A673 (cell line): Measurements from ENCODE around the gene YRDC. TPM values are rescaled to one million over a fixed set of nuclear protein-coding genes. Genes with fewer than 3 reads are reported as not detected.

Source experiments
- BruUV-seq: library from RNA; stranded (reverse); fragments of 400-500 nt; replicated peaks from 2 replicates; lab custom pipeline; 2021; lab: Mats Ljungman, UMichigan
- CTCF ChIA-PET: fragments of 300-600 bp; sonication (Branson Sonifier 250); formaldehyde crosslinking; loops from one replicate; lab custom pipeline; 2022; ENCODE audit warnings: antibody characterized with exemption; lab: Charles Lee
- POLR2A ChIA-PET: fragments of 300-600 bp; sonication (Branson Sonifier 250); formaldehyde crosslinking; loops from one replicate; lab custom pipeline; 2022; ENCODE audit warnings: antibody characterized with exemption; ENCODE audit not compliant: low non-redundant PET; lab: Charles Lee
- DNase-seq: peaks from one replicate; pipeline ENCODE4 v3.0.0-alpha.2; 2015; ENCODE audit warnings: low spot score
- H3K27ac ChIP-seq: fragments of 200-600 bp; sonication (generic); 2 replicates; pipeline ENCODE4 v1.5.1; 2016; ENCODE audit warnings: mixed run types, low read depth, mild to moderate bottlenecking, mixed read lengths, antibody characterized with exemption, low read length; ENCODE audit not compliant: poor library complexity, severe bottlenecking
- H3K27me3 ChIP-seq: fragments of 200-600 bp; sonication (generic); replicated peaks from 2 replicates; pipeline ENCODE4 v1.6.1; 2017; ENCODE audit warnings: mixed run types, low read depth, mild to moderate bottlenecking, mixed read lengths, antibody characterized with exemption, low read length; ENCODE audit not compliant: insufficient read depth, poor library complexity
- H3K36me3 ChIP-seq: fragments of 200-600 bp; sonication (generic); 2 replicates; pipeline ENCODE4 v1.6.1; 2016; ENCODE audit warnings: mixed run types, mild to moderate bottlenecking, mixed read lengths, antibody characterized with exemption, low read length; ENCODE audit not compliant: insufficient read depth, poor library complexity, severe bottlenecking
- H3K4me1 ChIP-seq: fragments of 200-600 bp; sonication (generic); 2 replicates; pipeline ENCODE4 v1.6.1; 2017; ENCODE audit warnings: mixed run types, mild to moderate bottlenecking, mixed read lengths, antibody characterized with exemption, low read length; ENCODE audit not compliant: insufficient read depth, poor library complexity, severe bottlenecking
- H3K4me3 ChIP-seq: fragments of 200-600 bp; sonication (generic); 2 replicates; pipeline ENCODE4 v1.5.1; 2016; ENCODE audit warnings: low read depth, mixed run types, mild to moderate bottlenecking, mixed read lengths, low read length; ENCODE audit not compliant: poor library complexity, severe bottlenecking
- H3K9me3 ChIP-seq: fragments of 200-600 bp; sonication (generic); 2 replicates; pipeline ENCODE4 v1.6.1; 2016; ENCODE audit warnings: mixed run types, low read depth, mild to moderate bottlenecking, mixed read lengths, antibody characterized with exemption, low read length; ENCODE audit not compliant: poor library complexity, severe bottlenecking
- CTCF ChIP-seq: fragments of 300-800, 200-600 bp; sonication (generic); conservative IDR thresholded peaks from 2 replicates; pipeline ENCODE4 v1.5.1; 2017; ENCODE audit warnings: low read depth, mild to moderate bottlenecking, antibody characterized with exemption, low read length, moderate library complexity, mixed read lengths
- EZH2 ChIP-seq: fragments of 200-600 bp; sonication (generic); IDR thresholded peaks from 2 replicates; pipeline ENCODE4 v1.6.1; 2017; ENCODE audit warnings: borderline replicate concordance, low read depth, mild to moderate bottlenecking, mixed read lengths, antibody characterized with exemption, low read length; ENCODE audit not compliant: poor library complexity, severe bottlenecking
- intact Hi-C: fragments of 100-400 bp; cut with micrococcal nuclease; formaldehyde crosslinking; loops from one replicate; pipeline ENCODE4 v1.10.0; 2022; ENCODE audit not compliant: unreplicated experiment
- total RNA-seq: library from RNA; stranded (reverse); gene quantifications from 2 replicates; pipeline ENCODE4 v1.2.3, GENCODE V29; 2021

Gene YRDC
- total RNA-seq, 1 experiment from 2014 or later, result 38.5 TPM

GRCh38 chr1:37797750-37798345 is 10.2 kb downstream of the YRDC start:
- H3K9me3 ChIP-seq, result no peaks in the 10 kb centered on the region
- no peak for DNase-seq
- peaks cover 2% of the 10 kb centered on the region for H3K27me3 ChIP-seq
- no peaks in the 10 kb centered on the region for H3K4me1 ChIP-seq
- TF ChIP-seq CTCF (no peak), EZH2 (no peak)
- no peak overlapping the region for H3K4me3 ChIP-seq
- intact Hi-C loops, result loop anchor here (10.0 kb wide), 1 partner anchor 53 kb away; no protein-coding TSS in a partner anchor
- no TSS peak for BruUV-seq
- peaks cover 12% of the 10 kb centered on the region for H3K36me3 ChIP-seq
- no peak overlapping the region for H3K27ac ChIP-seq
- ChIA-PET POLR2A (no interaction called here), CTCF (no interaction called here)

GRCh38 chr1:37795340-37796125 is 12.5 kb downstream of the YRDC start:
- TF ChIP-seq CTCF (no peak), EZH2 (no peak)
- no peaks in the 10 kb centered on the region for H3K9me3 ChIP-seq
- H3K27me3 ChIP-seq, result peaks cover 14% of the 10 kb centered on the region
- no peak overlapping the region for H3K27ac ChIP-seq
- no peaks in the 10 kb centered on the region for H3K36me3 ChIP-seq
- POLR2A ChIA-PET, result no interaction called here
- no peak overlapping the region for H3K4me3 ChIP-seq
- no peaks in the 10 kb centered on the region for H3K4me1 ChIP-seq
- intact Hi-C loops, result loop anchor here (10.0 kb wide), 1 partner anchor 51 kb away; no protein-coding TSS in a partner anchor
- CTCF ChIA-PET, result no interaction called here
- peak; percentile 74 for DNase-seq
- BruUV-seq, result no TSS peak

- H3K4me1 ChIP-seq, result no peaks in the 10 kb centered on the region
- TF ChIP-seq EZH2, result no peak
- H3K27me3 ChIP-seq, result peaks cover 16% of the 10 kb centered on the region
- no peak overlapping the region for H3K27ac ChIP-seq
- ChIA-PET POLR2A (no interaction called here), CTCF (no interaction called here)
- peak overlapping the region; percentile 23 for H3K4me3 ChIP-seq
- no peaks in the 10 kb centered on the region for H3K9me3 ChIP-seq
- no TSS peak for BruUV-seq
- no peaks in the 10 kb centered on the region for H3K36me3 ChIP-seq
- no peak for DNase-seq
- intact Hi-C loops, result loop anchor here (10.0 kb wide), 1 partner anchor 50 kb away; no protein-coding TSS in a partner anchor
These were observed 13.4 kb downstream of the YRDC start for GRCh38 chr1:37794372-37795339.
